ENCODE results near the gene HTD2.
"Not testable (repeated sequence)": the region's sequence is repeated elsewhere in the genome, so short reads cannot be mapped to it uniquely, and the experiment has no call there.

HTD2 gene

GRCh38 chr3:58332575-58333188 lies 26.4 kb downstream of the HTD2 start, which contains the start of gene PXK:
Gene PXK, plus strand, starts transcription at chr3:58332892. Its CDS starts 97 bp downstream, at chr3:58332989.
- peak; percentile 85 for DNase-seq (ENCODE audit: low spot score)

- peak; percentile 65 for DNase-seq (ENCODE audit: low spot score)
Observed at GRCh38 chr3:58333206-58334012, 27.1 kb downstream of the HTD2 start.

- DNase-seq (ENCODE audit: low spot score) = peak; percentile 95
Observed at GRCh38 chr3:58334013-58334321, 27.6 kb downstream of the HTD2 start.

GRCh38 chr3:58334506-58334884 lies 28.2 kb downstream of the HTD2 start:
- no peak for DNase-seq (ENCODE audit: low spot score)

GRCh38 chr3:58335652-58335947 lies 29.3 kb downstream of the HTD2 start:
- no peak for DNase-seq (ENCODE audit: low spot score)

GRCh38 chr3:58336135-58336882 lies 30.0 kb downstream of the HTD2 start:
- no peak for DNase-seq (ENCODE audit: low spot score)

GRCh38 chr3:58337190-58337589 lies 30.9 kb downstream of the HTD2 start:
- DNase-seq (ENCODE audit: low spot score) = no peak

GRCh38 chr3:58339146-58339545 lies 32.8 kb downstream of the HTD2 start:
- not testable (repeated sequence) for DNase-seq (ENCODE audit: low spot score)

GRCh38 chr3:58340594-58341244 lies 34.4 kb downstream of the HTD2 start:
- no peak for DNase-seq (ENCODE audit: low spot score)

GRCh38 chr3:58341376-58341775 lies 35.1 kb downstream of the HTD2 start:
- DNase-seq (ENCODE audit: low spot score) = no peak

GRCh38 chr3:58342676-58343075 lies 36.4 kb downstream of the HTD2 start:
- DNase-seq (ENCODE audit: low spot score) = peak; percentile 72

GRCh38 chr3:58345457-58345856 lies 39.1 kb downstream of the HTD2 start:
- no peak for DNase-seq (ENCODE audit: low spot score)

GRCh38 chr3:58346368-58346767 lies 40.0 kb downstream of the HTD2 start:
- DNase-seq (ENCODE audit: low spot score) = no peak

- DNase-seq (ENCODE audit: low spot score) = no peak
Observed at GRCh38 chr3:58347984-58348383, 41.7 kb downstream of the HTD2 start.

- DNase-seq (ENCODE audit: low spot score) = no peak
Observed at GRCh38 chr3:58349792-58350626, 43.7 kb downstream of the HTD2 start.

GRCh38 chr3:58350627-58351013 lies 44.3 kb downstream of the HTD2 start:
- no peak for DNase-seq (ENCODE audit: low spot score)

- no peak for DNase-seq (ENCODE audit: low spot score)
Observed at GRCh38 chr3:58351920-58352319, 45.6 kb downstream of the HTD2 start.

GRCh38 chr3:58352626-58353025 lies 46.3 kb downstream of the HTD2 start:
- no peak for DNase-seq (ENCODE audit: low spot score)

- no peak for DNase-seq (ENCODE audit: low spot score)
Observed at GRCh38 chr3:58353722-58354553, 47.6 kb downstream of the HTD2 start.

- no peak for DNase-seq (ENCODE audit: low spot score)
Observed at GRCh38 chr3:58355179-58355578, 48.9 kb downstream of the HTD2 start.

- DNase-seq (ENCODE audit: low spot score) = no peak
Observed at GRCh38 chr3:58356054-58356453, 49.7 kb downstream of the HTD2 start.

Data from globus pallidus (tissue), 1 donor.